ENCODE data around the gene SUPT5H.
"Not testable (repeated sequence)": the region's sequence is repeated elsewhere in the genome, so short reads cannot be mapped to it uniquely, and the experiment has no call there.

The SUPT5H gene

DNA sequence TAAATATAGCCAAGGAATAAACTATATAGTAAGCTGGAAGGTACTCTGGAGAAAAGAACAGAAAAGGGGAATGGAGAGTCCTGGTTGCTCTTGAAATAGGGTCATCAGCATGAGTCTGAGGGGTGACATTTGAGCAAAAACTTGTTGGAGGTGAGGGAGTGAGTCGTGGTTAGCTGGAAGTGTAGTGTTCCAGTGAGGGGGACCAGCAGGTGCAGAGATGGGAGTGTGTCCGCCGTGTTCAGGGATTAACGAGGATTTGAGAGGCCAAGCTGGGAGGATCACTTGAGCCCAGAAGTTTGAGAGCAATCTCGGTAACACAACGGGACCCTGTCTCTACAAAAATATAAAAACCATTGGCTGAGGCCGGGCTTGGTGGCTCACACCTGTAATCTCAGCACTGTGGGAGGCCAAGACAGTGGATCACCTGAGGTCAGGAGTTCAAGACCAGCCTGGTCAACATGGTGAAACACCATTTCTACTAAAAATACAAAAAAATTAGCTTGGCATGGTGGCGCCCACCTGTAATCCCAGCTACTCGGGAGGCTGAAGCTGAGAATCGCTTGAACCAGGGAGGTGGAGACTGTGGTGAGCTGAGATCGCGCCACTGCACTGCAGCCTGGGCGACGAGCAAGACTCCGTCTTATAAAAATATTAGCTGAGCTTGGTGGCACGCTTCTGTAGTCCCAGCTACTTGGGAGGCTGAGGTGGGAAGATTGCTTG, 1.1 kb downstream of the SUPT5H start:
- TF ChIP-seq ZNF274 (IDR thresholded peaks at IDR 0.05; ENCODE audit: low read depth, low read length): no peak
- peak overlapping the region; percentile 85 for H3K4me3 ChIP-seq (ENCODE audit: low read length)

DNA sequence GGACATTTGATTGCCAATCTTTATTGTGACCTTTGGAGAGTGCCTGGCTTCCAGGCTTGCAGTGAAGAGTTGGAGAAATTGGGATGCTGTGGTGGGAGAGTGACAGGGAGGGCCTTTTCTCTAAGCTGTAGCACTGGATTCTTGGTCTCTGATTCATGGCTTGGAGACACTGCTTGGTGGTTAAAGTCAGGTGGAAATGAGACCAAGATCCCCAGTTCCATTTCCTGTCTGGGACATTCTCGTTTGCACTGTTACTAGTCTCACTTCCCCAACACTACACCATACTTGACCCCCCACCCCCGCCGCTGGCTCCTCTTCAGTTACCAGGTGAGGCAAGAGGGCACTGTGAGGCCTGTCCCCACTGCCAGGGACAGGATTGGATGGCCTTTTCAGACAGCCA, 2.9 kb downstream of the SUPT5H start:
- H3K4me3 ChIP-seq (ENCODE audit: low read length): peak overlapping the region; percentile 50; the same call in 1 of the 2 replicates
- no peak for TF ChIP-seq ZNF274 (IDR thresholded peaks at IDR 0.05; ENCODE audit: low read depth, low read length)

DNA sequence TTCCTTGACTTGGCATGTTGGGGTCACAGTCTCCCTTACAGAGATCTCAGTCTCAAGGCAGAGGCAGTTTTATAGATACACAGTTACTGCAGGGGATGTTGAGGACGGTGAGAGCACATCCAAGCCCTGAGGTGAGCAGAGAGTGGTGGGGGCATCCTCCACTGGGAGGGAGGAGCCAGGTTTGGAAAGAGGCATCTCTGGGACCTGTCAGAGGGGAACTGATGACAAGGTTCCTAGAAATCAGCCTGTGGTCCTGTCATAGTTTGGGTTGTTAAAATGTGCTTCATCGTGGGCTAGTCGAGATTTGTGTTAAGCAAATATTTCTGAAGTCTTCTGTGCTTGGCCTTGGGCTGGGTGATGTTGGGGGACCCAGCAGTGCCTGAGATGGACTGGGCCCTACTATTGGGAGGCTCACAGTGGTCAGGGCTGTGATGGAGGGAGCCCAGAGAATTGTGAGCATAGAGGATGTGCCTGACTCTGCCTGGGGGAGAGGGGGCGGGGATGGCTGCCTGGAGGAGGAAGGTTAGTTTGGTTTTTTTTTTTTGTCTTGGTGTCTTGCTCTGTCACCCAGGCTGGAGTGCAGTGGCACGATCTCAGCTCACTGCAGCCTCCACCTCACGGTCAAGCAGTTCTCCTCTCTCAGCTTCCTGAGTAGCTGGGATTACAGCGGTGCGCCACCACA, 3.9 kb downstream of the SUPT5H start:
- no peak overlapping the region for H3K4me3 ChIP-seq (ENCODE audit: low read length)
- TF ChIP-seq ZNF274 (IDR thresholded peaks at IDR 0.05; ENCODE audit: low read depth, low read length): no peak

DNA sequence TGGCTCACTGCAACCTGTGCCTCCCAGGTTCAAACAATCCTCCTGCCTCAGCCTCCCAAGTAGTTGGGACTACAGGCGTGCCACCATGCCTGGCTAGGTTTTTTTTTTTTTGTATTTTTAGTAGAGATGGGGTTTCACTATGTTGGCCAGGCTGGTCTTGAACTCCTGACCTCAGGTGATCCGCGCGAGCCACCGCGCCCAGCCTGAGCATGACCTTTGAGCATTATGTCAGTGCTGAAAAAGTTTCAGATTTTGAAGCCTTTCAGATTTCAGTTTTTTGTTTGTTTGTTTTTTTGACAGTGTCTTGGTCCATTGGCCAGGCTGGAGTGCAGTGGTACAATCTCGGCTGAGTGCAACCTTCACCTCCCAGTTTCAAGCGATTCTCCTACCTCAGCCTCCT, 5.9 kb downstream of the SUPT5H start:
- not testable (repeated sequence) for H3K4me3 ChIP-seq (ENCODE audit: low read length)

DNA sequence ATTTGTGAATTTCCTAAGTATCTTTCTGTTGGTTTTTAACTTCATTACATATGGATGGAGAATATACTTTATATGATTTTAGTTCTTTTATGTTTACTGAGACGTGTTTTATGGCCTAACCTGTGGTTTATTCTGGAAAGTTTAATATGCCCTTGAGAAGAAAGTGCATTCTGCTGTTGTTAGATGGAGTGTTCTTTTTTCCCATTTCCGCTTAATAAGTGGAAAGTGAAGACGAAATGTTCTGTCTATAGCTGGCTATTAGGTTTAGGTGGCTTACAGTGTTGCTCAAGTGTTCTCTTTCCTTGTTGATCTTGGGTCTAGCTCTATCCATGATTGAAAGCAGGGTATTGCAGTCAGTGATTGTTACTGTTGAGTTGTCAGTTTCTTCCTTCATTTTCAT, 18.0 kb downstream of the SUPT5H start:
- H3K4me3 ChIP-seq (ENCODE audit: low read length): no peak overlapping the region
- TF ChIP-seq ZNF274 (IDR thresholded peaks at IDR 0.05; ENCODE audit: low read depth, low read length): no peak

DNA sequence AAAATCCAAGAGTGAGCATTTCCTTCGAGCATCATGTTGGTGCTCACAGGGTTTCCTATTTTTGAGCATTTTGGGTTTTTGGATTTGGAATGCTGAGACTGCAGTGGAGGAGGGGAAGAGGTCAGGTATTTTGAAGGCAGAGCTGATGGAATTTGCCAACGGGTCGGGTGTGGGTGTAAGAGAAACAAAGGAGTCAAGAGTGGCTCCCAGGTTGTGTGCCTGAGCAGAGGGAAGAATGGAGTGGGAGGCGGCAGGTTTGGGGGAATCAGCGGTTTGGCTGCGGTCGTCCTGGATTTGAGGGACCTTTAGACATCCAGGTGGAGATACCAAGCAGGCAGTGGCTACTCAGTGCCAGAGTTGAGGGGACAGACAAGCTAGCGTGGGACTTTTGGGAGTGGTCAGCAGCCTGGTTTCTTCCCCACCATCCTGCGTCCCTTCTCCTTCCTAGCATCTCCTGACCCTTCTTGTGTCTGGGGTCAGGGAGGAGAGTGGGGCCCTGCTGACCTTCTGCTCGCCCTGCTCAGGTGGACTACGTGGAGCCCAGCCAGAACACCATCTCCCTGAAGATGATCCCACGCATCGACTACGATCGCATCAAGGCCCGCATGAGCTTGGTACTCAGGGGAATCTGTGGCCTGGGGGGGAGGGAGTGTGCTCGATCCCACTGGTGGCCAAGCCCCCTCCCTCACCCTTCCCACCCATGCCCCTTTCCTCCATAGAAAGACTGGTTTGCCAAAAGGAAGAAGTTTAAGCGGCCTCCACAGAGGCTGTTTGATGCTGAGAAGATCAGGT, 20.8 kb downstream of the SUPT5H start:
- TF ChIP-seq ZNF274 (IDR thresholded peaks at IDR 0.05; ENCODE audit: low read depth, low read length): no peak

DNA sequence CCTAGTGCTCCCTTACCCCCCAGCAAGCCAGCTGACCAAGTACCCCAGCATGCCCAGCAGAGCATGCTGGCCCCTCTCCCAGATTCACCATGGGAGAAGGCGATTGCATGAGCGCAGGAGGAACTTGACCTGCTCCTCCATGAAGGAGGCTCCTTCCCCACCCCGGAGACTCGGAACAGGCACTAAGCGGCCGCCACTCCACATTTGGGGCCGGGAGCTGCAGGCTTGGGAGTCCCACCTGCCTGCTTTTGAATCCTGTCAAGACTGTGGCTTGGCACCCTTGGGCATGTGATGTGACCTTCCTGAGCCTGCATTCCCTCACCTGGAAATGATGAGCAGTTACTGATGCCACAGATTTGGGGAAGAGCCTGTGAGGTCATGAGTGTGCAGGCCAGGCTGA, 22.6 kb downstream of the SUPT5H start:
- no peak overlapping the region for H3K4me3 ChIP-seq (ENCODE audit: low read length)

More for the DNA sequence above, 20.8 kb downstream of the SUPT5H start:
- no peak overlapping the region for H3K4me3 ChIP-seq (ENCODE audit: low read length)

DNA sequence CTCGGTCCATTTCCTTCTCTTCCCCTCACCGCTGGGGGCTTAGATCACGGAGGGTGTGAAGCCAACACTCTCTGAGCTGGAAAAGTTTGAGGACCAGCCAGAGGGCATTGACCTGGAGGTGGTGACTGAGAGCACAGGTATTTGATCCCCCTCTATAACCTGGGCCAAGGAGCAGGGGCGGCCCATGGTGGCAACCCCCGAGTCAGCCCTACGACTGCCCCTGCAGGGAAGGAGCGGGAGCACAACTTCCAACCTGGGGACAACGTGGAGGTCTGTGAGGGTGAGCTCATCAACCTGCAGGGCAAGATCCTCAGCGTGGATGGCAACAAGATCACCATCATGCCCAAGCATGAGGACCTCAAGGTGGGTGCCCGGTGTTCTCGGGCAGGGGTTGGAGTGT, 23.7 kb downstream of the SUPT5H start:
- no peak for TF ChIP-seq ZNF274 (IDR thresholded peaks at IDR 0.05; ENCODE audit: low read depth, low read length)
- no peak overlapping the region for H3K4me3 ChIP-seq (ENCODE audit: low read length)

More for the DNA sequence above, 22.6 kb downstream of the SUPT5H start:
- TF ChIP-seq ZNF274 (IDR thresholded peaks at IDR 0.05; ENCODE audit: low read depth, low read length): no peak

DNA sequence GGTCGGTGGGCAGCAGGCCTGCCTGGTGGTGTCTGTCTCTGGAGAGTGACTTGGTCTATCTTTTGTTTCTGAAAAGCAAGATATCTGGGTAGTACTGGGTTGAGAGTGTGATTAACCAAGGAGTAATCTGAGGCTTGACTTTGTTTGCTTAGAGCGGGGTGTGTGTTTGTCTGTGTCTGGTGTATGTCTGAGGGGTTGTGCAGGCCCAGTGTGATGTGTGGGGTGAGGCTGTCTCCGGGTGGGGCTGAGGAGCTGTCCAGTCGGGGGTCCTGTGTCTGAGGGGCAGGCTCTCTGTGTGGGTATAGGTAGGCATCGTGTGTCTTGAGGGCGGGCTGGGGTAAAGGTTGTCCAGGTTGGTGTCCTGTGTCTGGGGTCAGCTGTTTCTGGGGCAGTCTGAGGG, 24.2 kb downstream of the SUPT5H start:
- TF ChIP-seq ZNF274 (IDR thresholded peaks at IDR 0.05; ENCODE audit: low read depth, low read length): no peak
- H3K4me3 ChIP-seq (ENCODE audit: low read length): no peak overlapping the region

DNA sequence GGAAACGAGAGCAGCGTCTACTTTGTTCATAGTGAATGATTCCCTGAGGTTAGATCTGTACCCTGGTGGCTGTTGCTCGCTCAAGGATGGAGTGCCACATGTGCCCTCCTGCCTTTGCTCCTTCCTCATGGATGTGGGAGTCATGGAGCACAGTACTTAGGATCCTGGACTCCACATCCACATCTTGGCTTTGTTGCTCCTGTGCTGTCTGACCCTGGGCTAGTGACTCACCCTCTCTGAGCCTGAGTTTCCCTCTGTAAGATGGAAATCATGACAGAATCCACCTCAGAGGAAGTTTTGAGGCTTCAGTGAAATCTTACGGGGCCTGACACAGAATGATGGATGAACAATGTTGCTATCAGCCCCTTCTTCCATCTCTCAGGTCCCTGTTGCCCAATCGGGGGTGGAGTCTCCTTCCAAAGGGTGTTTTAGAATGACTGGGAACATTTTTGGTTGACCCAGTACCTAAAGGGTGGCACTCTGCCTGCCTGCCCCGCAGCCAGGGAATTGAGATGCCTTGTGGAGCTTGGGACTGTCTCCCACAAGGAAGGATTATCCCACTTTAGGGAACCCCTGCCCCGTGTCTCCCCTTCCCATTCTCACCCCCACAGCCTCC, 25.4 kb downstream of the SUPT5H start:
- no peak overlapping the region for H3K4me3 ChIP-seq (ENCODE audit: low read length)
- no peak for TF ChIP-seq ZNF274 (IDR thresholded peaks at IDR 0.05; ENCODE audit: low read depth, low read length)

DNA sequence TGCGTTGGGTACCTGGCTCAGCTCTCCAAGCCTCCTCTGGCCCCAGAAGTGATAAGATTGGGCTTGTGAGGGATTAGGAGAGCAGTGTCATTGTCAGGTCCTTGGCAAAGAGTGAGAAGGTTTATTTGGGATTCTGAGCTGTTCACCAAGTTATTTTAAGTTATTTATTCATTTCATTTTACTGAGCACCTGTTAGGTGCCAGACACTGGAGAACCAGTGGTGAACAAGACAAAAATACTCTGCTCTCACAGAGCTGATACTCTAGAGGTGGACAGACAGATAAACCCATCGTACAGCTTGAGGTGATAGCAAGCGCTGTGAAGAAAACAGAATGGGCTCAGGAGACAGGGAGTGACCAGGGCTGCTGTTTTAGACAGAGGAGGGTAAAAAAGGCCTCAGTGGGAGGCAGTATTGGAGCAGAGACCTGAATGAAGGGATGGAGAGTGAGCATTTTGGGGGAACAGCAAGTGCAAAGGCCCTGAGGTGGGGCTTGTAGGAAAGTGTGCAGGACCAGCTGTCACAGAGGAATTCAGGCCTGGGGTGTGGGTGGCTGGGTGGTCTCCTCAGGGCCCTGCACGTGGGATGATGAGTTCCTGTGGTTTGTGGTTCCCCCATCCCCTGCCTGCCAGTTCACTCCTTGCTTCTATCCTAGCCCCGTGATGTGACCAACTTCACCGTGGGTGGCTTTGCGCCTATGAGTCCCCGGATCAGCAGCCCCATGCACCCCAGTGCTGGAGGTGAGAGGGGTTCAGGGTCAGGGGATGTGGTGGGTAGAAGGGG, 26.6 kb downstream of the SUPT5H start:
- TF ChIP-seq ZNF274 (IDR thresholded peaks at IDR 0.05; ENCODE audit: low read depth, low read length): no peak
- no peak overlapping the region for H3K4me3 ChIP-seq (ENCODE audit: low read length)

DNA sequence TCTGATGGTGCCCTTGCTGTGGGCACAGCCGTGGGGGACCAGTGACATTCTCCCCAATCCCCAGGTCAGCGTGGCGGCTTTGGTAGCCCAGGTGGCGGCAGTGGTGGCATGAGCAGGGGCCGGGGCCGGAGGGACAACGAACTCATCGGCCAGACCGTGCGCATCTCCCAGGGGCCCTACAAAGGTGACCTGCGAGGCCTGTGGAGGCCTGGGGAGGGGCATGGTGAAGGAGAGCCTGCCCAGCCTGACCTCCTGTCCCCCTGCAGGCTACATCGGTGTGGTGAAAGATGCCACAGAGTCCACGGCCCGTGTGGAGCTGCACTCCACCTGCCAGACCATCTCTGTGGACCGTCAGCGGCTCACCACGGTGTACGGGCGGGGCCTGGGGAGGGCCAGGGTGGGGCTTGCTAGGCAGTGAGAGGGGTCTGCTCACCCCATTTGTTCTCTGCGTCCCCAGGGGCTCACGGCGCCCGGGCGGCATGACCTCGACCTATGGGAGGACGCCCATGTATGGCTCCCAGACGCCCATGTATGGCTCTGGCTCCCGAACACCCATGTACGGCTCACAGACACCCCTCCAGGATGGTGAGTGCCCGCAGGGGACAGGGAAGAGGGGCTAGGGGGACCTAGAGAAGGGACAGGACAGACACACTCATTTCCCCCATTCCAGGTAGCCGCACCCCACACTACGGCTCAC, 27.5 kb downstream of the SUPT5H start:
- no peak overlapping the region for H3K4me3 ChIP-seq (ENCODE audit: low read length)
- TF ChIP-seq ZNF274 (IDR thresholded peaks at IDR 0.05; ENCODE audit: low read depth, low read length): no peak

DNA sequence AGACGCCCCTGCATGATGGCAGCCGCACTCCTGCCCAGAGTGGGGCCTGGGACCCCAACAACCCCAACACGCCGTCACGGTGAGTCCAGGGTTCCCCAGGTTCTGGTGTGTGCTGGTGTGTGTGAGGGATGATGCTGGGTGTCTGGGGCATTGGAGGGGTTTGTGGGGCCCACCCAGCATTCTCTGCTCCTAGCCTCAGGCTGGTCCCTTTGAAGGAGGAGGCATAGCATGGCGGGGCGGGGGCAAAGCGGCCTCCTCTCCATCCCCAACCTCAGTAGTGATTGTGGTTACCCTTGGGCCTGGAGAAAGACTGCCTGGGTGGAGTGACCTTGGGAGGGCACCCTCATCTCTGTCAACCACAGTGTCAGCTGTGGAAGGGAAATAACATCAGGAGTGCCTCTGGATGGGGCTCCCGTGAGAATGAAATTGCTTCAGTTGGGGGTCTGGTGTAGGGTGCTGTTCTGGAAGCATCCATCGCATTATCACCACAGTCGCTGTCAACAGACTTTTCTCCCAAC, 28.1 kb downstream of the SUPT5H start:
- no peak for TF ChIP-seq ZNF274 (IDR thresholded peaks at IDR 0.05; ENCODE audit: low read depth, low read length)
- no peak overlapping the region for H3K4me3 ChIP-seq (ENCODE audit: low read length)
